ENCODE data around the gene IPO11.

DNA sequence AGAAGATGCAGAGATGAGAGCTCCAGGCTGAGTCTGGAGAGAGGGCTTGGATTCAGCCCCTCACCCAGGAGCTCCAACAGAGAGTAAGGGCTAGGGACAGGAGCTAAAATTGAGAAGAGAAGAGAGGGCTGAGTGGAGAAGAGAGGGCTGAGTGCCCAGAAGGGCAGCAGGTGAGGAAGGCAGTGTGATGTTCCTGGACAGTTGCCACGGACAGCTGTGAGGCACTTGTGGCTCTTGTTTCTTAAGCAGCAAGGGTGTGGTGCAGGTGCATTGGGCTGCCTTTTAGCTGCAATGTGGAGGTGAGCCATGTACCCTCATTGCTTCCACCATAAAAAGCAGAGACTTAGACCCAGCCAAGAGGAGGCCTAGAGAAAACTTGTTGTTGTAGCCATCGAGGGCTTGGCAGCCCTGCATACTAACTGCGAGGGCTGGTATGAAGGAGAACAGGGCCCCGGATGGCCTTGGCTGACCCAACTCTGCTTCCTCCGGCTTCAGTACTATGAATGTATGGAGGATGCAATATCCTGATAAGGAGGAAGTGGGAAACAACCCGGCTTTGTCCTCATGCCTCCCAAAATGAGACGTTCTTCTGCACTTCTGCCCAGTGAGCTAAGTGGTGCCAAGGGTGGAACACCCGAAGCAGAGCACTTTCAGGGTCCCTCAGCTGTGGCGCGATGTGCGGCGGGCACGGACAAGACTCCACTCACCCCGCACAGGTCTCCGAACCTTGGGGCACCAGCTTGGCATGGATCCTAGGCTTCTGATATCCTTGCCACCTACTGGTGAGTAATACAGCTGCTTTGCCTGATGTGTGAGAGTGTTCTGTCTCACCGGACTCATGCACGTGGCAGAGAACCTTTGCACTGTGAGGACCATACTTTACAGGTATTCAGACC is 231.2 kb downstream of the IPO11 start:
- no peak for TF ChIP-seq RAD21 (IDR thresholded peaks at IDR 0.05)
- TF ChIP-seq, protein P1, sequence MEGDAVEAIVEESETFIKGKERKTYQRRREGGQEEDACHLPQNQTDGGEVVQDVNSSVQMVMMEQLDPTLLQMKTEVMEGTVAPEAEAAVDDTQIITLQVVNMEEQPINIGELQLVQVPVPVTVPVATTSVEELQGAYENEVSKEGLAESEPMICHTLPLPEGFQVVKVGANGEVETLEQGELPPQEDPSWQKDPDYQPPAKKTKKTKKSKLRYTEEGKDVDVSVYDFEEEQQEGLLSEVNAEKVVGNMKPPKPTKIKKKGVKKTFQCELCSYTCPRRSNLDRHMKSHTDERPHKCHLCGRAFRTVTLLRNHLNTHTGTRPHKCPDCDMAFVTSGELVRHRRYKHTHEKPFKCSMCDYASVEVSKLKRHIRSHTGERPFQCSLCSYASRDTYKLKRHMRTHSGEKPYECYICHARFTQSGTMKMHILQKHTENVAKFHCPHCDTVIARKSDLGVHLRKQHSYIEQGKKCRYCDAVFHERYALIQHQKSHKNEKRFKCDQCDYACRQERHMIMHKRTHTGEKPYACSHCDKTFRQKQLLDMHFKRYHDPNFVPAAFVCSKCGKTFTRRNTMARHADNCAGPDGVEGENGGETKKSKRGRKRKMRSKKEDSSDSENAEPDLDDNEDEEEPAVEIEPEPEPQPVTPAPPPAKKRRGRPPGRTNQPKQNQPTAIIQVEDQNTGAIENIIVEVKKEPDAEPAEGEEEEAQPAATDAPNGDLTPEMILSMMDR (IDR thresholded peaks at IDR 0.05; ENCODE audit: low read depth, low read length, missing input control) = no peak

Measured in liver (tissue), 3 donors.